HCT116 (cell line): Measurements from ENCODE around the gene SYNPO. TPM values are rescaled to one million over a fixed set of nuclear protein-coding genes. Genes with fewer than 3 reads are reported as not detected.

Experiments
- ATAC-seq: fragments of 200-7000 bp; cut with Tn5 transposase; 2 replicates; pipeline ENCODE4 v1.9.1; 2020; ENCODE audit warnings: mild to moderate bottlenecking, moderate library complexity
- BruUV-seq: library from RNA; stranded (reverse); fragments of 400-500 nt; replicated peaks from 2 replicates; lab custom pipeline; 2021; lab: Mats Ljungman, UMichigan
- CTCF ChIA-PET: fragments of 300-600 bp; sonication (Branson Sonifier 250); formaldehyde crosslinking; loops from one replicate; lab custom pipeline; 2021; ENCODE audit warnings: antibody characterized with exemption; lab: Charles Lee
- POLR2A ChIA-PET: fragments of 300-600, 350-600 bp; sonication (Branson Sonifier 250); formaldehyde crosslinking; loops from one replicate; lab custom pipeline; 2021; ENCODE audit warnings: antibody characterized with exemption; lab: Charles Lee
- RAD21 ChIA-PET, 2 experiments: fragments of 300-600 bp; sonication (Branson Sonifier 250); formaldehyde crosslinking; loops; one replicate each; lab custom pipeline; 2023; ENCODE audit warnings: low total read pairs in 2 of 2; ENCODE audit not compliant: uncharacterized antibody in 2 of 2, unreplicated experiment in 2 of 2, low non-redundant PET in 1 of 2; lab: Charles Lee
- DNase-seq: peaks from one replicate; pipeline ENCODE4 v3.0.0-alpha.2; 2010; ENCODE audit warnings: low read depth, low spot score
- H2AFZ ChIP-seq: fragments of 200-600 bp; shearing (Covaris generic), sonication (generic); 2 replicates; pipeline ENCODE4 v1.6.1; 2017; ENCODE audit warnings: low read depth, mixed run types, mixed read lengths, antibody characterized with exemption, low read length; ENCODE audit not compliant: poor library complexity, severe bottlenecking
- H3K27ac ChIP-seq: 2 replicates; pipeline ENCODE4 v1.5.1; 2012; ENCODE audit warnings: low read depth, low read length
- H3K27me3 ChIP-seq: fragments of 200-600 bp; sonication (generic); 2 replicates; pipeline ENCODE4 v1.6.1; 2016; ENCODE audit warnings: mixed run types, low read length, mixed read lengths; ENCODE audit not compliant: insufficient read depth
- H3K36me3 ChIP-seq, 2 experiments: fragments of 200-500 bp in 1 of 2; fragments of 200-600 bp in 1 of 2; sonication (Bioruptor generic) in 1 of 2; sonication (generic) in 1 of 2; 2 replicates each; pipeline versions ENCODE4 v1.5.1 to v1.6.1; 2014 to 2016; ENCODE audit warnings: low read length in 2 of 2, inconsistent platforms in 1 of 2, mixed read lengths in 1 of 2, mixed run types in 1 of 2; ENCODE audit not compliant: insufficient read depth in 2 of 2, control insufficient read depth in 1 of 2
- H3K4me1 ChIP-seq, 2 experiments: fragments of 200-600 bp in 1 of 2; sonication (generic) in 1 of 2; 2 replicates each; pipeline versions ENCODE4 v1.5.1 to v1.6.1; 2012 to 2017; ENCODE audit warnings: low read length in 2 of 2, inconsistent platforms in 1 of 2, mild to moderate bottlenecking in 1 of 2, mixed read lengths in 1 of 2, mixed run types in 1 of 2, moderate library complexity in 1 of 2; ENCODE audit not compliant: insufficient read depth in 2 of 2, control insufficient read depth in 1 of 2
- H3K4me2 ChIP-seq: fragments of 200-600 bp; sonication (generic); 2 replicates; pipeline ENCODE4 v1.6.1; 2017; ENCODE audit warnings: mixed run types, low read length, mixed read lengths
- H3K4me3 ChIP-seq, 2 experiments: fragments of 200-600 bp in 1 of 2; sonication (generic) in 1 of 2; replicated peaks in 1 of 2; 2 replicates each; pipeline ENCODE4 v1.5.1; 2011 to 2016; ENCODE audit warnings: low read length in 2 of 2, control low read depth in 1 of 2, low read depth in 1 of 2, mild to moderate bottlenecking in 1 of 2, mixed read lengths in 1 of 2, mixed run types in 1 of 2
- H3K79me2 ChIP-seq: fragments of 200-600 bp; sonication (generic); 2 replicates; pipeline ENCODE4 v1.6.1; 2017; ENCODE audit warnings: mild to moderate bottlenecking, mixed run types, low read length, moderate library complexity, mixed read lengths; ENCODE audit not compliant: insufficient read depth
- H3K9ac ChIP-seq: fragments of 200-600 bp; sonication (generic); 2 replicates; pipeline ENCODE4 v1.6.1; 2016; ENCODE audit warnings: low read length, mixed read lengths
- H3K9me2 ChIP-seq: fragments of 200-600 bp; sonication (generic), shearing (Covaris generic); 2 replicates; pipeline ENCODE4 v1.6.1; 2017; ENCODE audit warnings: mixed run types, mild to moderate bottlenecking, moderate library complexity; ENCODE audit not compliant: insufficient read depth
- H3K9me3 ChIP-seq, 2 experiments: fragments of 200-500 bp in 1 of 2; fragments of 200-600 bp in 1 of 2; sonication (Bioruptor generic) in 1 of 2; sonication (generic) in 1 of 2; 2 replicates each; pipeline ENCODE4 v1.6.1; 2014 to 2017; ENCODE audit warnings: low read length in 2 of 2, mixed read lengths in 2 of 2, inconsistent platforms in 1 of 2, low read depth in 1 of 2, mild to moderate bottlenecking in 1 of 2, mixed run types in 1 of 2, moderate library complexity in 1 of 2; ENCODE audit not compliant: control insufficient read depth in 1 of 2, insufficient read depth in 1 of 2
- H4K20me1 ChIP-seq: fragments of 200-600 bp; sonication (generic), shearing (Covaris generic); 2 replicates; pipeline ENCODE4 v1.6.1; 2017; ENCODE audit warnings: mixed run types, mild to moderate bottlenecking, moderate library complexity; ENCODE audit not compliant: insufficient read depth
- ATF3 ChIP-seq: IDR thresholded peaks from 2 replicates; pipeline ENCODE4 v1.6.1; 2012
- CBX3 ChIP-seq: IDR thresholded peaks from 2 replicates; pipeline ENCODE4 v1.6.1; 2012; ENCODE audit warnings: low read depth
- CEBPB ChIP-seq: IDR thresholded peaks from 2 replicates; pipeline ENCODE4 v1.6.1; 2012; ENCODE audit warnings: low read depth
- CTCF ChIP-seq, 3 experiments: fragments of 200-600 bp in 1 of 3; sonication (generic) in 1 of 3; IDR thresholded peaks in 2 of 3; conservative IDR thresholded peaks in 1 of 3; 2 replicates each; pipeline ENCODE4 v1.5.1; 2012 to 2017; ENCODE audit warnings: low read depth in 2 of 3, low read length in 2 of 3, antibody characterized with exemption in 1 of 3, borderline replicate concordance in 1 of 3, control low read depth in 1 of 3, mild to moderate bottlenecking in 1 of 3, mixed read lengths in 1 of 3, mixed run types in 1 of 3, moderate library complexity in 1 of 3; ENCODE audit not compliant: insufficient read depth in 1 of 3
- EGR1 ChIP-seq: IDR thresholded peaks from 2 replicates; pipeline ENCODE4 v1.6.1; 2012; ENCODE audit warnings: low read depth
- ELF1 ChIP-seq: IDR thresholded peaks from 2 replicates; pipeline ENCODE4 v1.6.1; 2012; ENCODE audit warnings: low read depth, borderline replicate concordance
- EZH2phosphoT487 ChIP-seq: fragments of 200-600 bp; IDR thresholded peaks from 2 replicates; pipeline ENCODE4 v1.6.1; 2018; ENCODE audit warnings: antibody characterized with exemption, borderline replicate concordance
- FOSL1 ChIP-seq: IDR thresholded peaks from 2 replicates; pipeline ENCODE4 v1.6.1; 2012; ENCODE audit warnings: low read depth
- JUND ChIP-seq: IDR thresholded peaks from 2 replicates; pipeline ENCODE4 v1.6.1; 2012
- POLR2A ChIP-seq: IDR thresholded peaks from 2 replicates; pipeline ENCODE4 v1.7.0; 2011; ENCODE audit warnings: borderline replicate concordance; ENCODE audit not compliant: insufficient read depth, insufficient read length; ENCODE audit errors: extremely low read depth
- RAD21 ChIP-seq: IDR thresholded peaks from 2 replicates; pipeline ENCODE4 v1.6.1; 2012; ENCODE audit warnings: low read depth, mild to moderate bottlenecking
- SIN3A ChIP-seq: IDR thresholded peaks from 2 replicates; pipeline ENCODE4 v1.6.1; 2012; ENCODE audit warnings: low read depth
- SP1 ChIP-seq: IDR thresholded peaks from 2 replicates; pipeline ENCODE4 v1.6.1; 2012; ENCODE audit warnings: low read depth
- SRF ChIP-seq: IDR thresholded peaks from 2 replicates; pipeline ENCODE4 v1.6.1; 2012; ENCODE audit warnings: low read depth
- TCF7L2 ChIP-seq: IDR thresholded peaks from 2 replicates; pipeline ENCODE4 v1.7.0; 2011; ENCODE audit warnings: borderline replicate concordance, inconsistent platforms; ENCODE audit not compliant: insufficient read depth, insufficient read length; ENCODE audit errors: extremely low read depth
- ZBTB33 ChIP-seq: IDR thresholded peaks from 2 replicates; pipeline ENCODE4 v1.6.1; 2011; ENCODE audit warnings: mild to moderate bottlenecking, low read length, moderate library complexity; ENCODE audit not compliant: insufficient replicate concordance; ENCODE audit errors: extremely low read depth
- ZFX ChIP-seq: fragments of 450-650 bp; IDR thresholded peaks from 2 replicates; pipeline ENCODE4 v1.6.1; 2017
- ZNF274 ChIP-seq: fragments of 200-500 bp; sonication (Bioruptor generic); IDR thresholded peaks from 2 replicates; pipeline ENCODE4 v1.6.1; 2014; ENCODE audit warnings: mild to moderate bottlenecking, low read depth, low read length, inconsistent platforms
- intact Hi-C: fragments of 100-400 bp; cut with micrococcal nuclease; formaldehyde crosslinking; loops from 2 replicates; pipeline ENCODE4 v1.10.0; 2022
- total RNA-seq: library from RNA; stranded (reverse); gene quantifications from one replicate; pipeline ENCODE4 v1.2.1, GENCODE V29; 2021; ENCODE audit not compliant: unreplicated experiment

SYNPO gene
- total RNA-seq, 1 experiment from 2014 or later = 8.2 TPM

- RAD21 ChIA-PET = no interaction called here
- Histone ChIP-seq H3K4me2 (no peak overlapping the region), H4K20me1 (no peaks in the 10 kb centered on the region), H3K27ac (no peak overlapping the region), H3K36me3 (no peaks in the 10 kb centered on the region), H3K9me2 (no peaks in the 10 kb centered on the region), H2AFZ (no peak overlapping the region), H3K27me3 (no peaks in the 10 kb centered on the region; the same call in 1 of the 2 replicates), H3K4me1 (no peaks in the 10 kb centered on the region), H3K9ac (no peak overlapping the region), H3K9me3 (no peaks in the 10 kb centered on the region), H3K79me2 (no peaks in the 10 kb centered on the region), H3K4me3 (no peak overlapping the region)
- TF ChIP-seq CBX3 = no peak
- TF ChIP-seq ELF1 = no peak
- TF ChIP-seq FOSL1 = no peak
- TF ChIP-seq SRF = no peak
- no peak for TF ChIP-seq CTCF (IDR thresholded peaks at IDR 0.05 in 2 of 3, conservative IDR thresholded peaks at IDR 0.05 in 1 of 3; ENCODE audit: borderline replicate concordance in 1 of 3, insufficient read depth in 1 of 3, low read depth in 2 of 3, low read length in 2 of 3)
- TF ChIP-seq CEBPB = no peak
- TF ChIP-seq RAD21 = no peak
- no peak for TF ChIP-seq POLR2A
- no peak for TF ChIP-seq ZBTB33
- TF ChIP-seq ZFX = no peak
- TF ChIP-seq JUND = no peak
- no peak for TF ChIP-seq TCF7L2
- no peak for TF ChIP-seq ZNF274
- TF ChIP-seq SIN3A = no peak
- no peak for TF ChIP-seq SP1
- TF ChIP-seq EGR1 = no peak
- TF ChIP-seq EZH2phosphoT487 = no peak
- no peak for TF ChIP-seq ATF3
- intact Hi-C loops = no loop called here
- no peak for ATAC-seq
- POLR2A ChIA-PET = no interaction called here
- CTCF ChIA-PET = no interaction called here
- DNase-seq = no peak
- BruUV-seq = no TSS peak
Measured at GRCh38 chr5:150665044-150665443, 24.6 kb downstream of the SYNPO start.
